HG03139 (cell line): ENCODE data around the gene ATP1A4.

ENCODE experiments used
- ATAC-seq: cut with Tn5 transposase; IDR thresholded peaks from one replicate; pipeline ENCODE4 v1.9.1; 2021; ENCODE audit not compliant: unreplicated experiment

The ATP1A4 gene

DNA sequence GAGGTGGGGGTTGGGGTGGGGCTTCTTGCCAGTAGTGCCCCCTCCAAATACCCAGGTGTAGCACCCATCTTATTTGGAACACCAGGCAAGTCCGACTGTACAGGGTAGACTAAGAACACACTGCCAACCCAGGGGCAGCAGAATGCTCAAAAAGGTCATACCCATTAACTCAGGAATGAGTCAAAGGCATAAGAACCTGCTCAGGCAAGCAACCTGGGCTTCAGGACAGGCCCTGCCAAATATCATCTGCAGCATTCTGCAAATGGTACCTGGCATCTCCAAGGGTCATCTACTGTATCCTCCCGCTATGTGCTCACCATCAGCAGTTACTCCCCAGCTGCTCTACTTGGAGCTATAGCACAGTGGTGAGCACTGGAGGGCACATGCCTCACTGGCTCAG is 73.2 kb downstream of the ATP1A4 start:
- no peak for ATAC-seq

DNA sequence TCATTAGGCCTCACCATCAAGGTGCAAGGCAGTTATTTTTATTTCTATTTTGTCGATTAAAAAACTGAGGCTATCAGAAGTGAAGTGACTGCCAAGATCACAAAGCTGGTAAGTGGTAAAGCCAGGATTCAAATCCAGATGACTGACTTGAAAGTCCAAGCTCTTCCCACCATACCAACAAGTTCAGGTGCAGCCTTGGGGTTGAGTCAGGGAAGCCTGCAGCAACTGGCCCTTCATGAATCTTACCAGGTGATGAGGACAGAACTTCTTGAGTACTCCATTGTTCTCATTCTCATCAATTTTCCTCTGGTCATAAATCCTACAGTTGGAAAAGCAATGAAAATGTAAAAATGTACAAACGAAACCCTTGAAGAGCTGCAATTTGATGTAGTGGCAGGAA is 73.9 kb downstream of the ATP1A4 start:
- no peak for ATAC-seq

DNA sequence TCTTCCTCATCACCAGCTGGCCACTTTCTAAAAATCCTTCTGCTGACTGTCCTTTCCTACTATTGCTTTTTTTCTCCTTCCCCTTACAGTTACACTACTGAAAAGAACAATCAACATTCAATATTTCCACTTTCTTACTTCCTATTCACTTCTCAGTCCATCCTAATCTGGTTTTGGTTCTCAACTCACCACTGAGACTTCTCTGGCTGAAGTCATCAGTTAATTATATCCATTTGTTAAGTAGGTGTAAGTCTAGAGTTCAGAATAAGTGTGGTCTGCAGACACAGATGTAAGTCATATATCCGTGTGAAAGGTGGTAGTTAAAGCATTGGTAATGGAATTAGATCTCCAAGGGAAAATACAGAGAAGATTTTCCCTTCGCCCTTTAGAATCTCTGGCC is 75.2 kb downstream of the ATP1A4 start:
- no peak for ATAC-seq

DNA sequence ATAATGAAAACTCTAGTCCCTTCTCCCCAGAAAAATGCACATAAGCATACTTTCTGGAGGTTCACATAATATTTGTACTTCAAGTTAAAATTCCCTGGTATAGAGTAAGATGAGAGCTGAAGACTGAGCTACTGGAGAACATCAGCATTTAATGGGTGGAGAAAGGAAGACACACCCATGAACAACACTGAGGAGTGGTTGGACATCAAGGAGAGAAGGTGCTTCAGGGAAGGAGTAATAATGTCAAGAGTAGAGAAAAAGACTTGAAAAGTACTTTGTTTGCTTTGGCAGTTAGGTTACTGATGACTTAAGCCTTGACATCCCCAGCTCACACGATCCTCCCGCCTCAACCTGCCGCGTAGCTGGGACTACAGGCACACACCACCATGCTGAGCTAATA is 75.6 kb downstream of the ATP1A4 start:
- ATAC-seq = no peak

DNA sequence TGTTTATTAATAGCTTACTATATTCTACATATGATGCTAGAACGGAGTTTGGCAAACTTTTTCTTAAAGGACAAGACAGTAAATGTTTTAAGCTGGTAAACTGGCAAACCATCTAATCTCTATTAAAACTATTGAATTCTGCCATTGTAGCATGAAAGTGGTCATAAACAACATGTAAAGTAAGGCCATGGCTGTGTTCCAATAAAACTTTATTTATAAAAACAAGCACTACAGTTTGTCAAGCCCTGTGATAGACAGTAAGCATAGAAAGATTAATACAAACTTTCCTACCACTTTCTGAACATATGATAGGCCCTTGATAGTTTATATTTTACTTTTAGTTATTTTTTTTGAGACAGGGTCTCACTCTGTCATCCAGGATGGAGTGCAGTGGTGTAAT is 76.2 kb downstream of the ATP1A4 start:
- no peak for ATAC-seq

DNA sequence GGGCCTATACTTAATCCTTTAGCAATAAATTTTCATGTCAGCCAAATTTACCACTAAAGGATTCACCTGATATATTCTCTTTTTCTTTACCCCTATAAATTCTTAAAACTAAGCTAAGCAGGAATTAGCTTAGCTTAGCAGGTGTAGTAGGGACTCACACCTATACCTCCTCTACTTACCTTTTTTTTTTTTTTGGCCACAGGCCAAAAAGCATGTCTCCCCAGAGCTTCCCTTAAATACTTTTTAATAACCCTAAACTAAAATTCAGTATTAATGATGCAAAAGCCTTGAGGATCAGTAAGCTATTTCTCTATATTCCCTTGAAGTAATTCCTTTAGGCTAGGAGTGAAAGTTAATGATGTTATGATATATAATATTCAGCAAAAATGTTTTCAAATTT is 77.0 kb downstream of the ATP1A4 start:
- ATAC-seq = no peak

DNA sequence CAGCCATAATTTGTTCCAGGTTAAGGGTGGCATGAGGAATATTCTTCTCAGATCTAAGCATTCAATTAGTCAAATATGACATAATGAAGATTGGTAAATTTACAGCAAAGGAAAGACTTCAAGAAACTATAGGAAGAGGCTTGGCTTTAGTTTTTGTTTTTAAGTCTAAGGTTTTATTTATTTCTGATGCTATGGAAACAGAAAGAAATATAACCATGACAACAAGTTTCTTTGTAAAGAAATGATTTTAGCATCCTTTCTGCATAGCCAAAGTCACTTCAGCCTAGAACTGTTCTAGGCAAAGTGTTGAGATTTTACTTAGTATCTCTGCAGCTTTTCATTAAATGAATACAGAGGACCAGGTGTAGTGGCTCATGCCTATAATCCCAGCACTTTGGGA is 81.5 kb downstream of the ATP1A4 start:
- no peak for ATAC-seq
